GM19468 (cell line): ENCODE data around the gene INSIG1.

Experiments used
- ATAC-seq: cut with Tn5 transposase; IDR thresholded peaks from one replicate; pipeline ENCODE4 v1.9.1; 2021; ENCODE audit warnings: mild to moderate bottlenecking, moderate library complexity, moderate number of reproducible peaks; ENCODE audit not compliant: unreplicated experiment; ENCODE audit errors: extremely low read depth

INSIG1 gene

GRCh38 chr7:155282671-155283070 lies 15.0 kb upstream of the INSIG1 start:
- no peak for ATAC-seq

- peak; percentile 54 for ATAC-seq
Measured at GRCh38 chr7:155283565-155284194, 14.0 kb upstream of the INSIG1 start.

GRCh38 chr7:155284496-155285274 lies 13.0 kb upstream of the INSIG1 start:
- no peak for ATAC-seq

- ATAC-seq, result no peak
Measured at GRCh38 chr7:155285423-155285822, 12.3 kb upstream of the INSIG1 start.

DNA sequence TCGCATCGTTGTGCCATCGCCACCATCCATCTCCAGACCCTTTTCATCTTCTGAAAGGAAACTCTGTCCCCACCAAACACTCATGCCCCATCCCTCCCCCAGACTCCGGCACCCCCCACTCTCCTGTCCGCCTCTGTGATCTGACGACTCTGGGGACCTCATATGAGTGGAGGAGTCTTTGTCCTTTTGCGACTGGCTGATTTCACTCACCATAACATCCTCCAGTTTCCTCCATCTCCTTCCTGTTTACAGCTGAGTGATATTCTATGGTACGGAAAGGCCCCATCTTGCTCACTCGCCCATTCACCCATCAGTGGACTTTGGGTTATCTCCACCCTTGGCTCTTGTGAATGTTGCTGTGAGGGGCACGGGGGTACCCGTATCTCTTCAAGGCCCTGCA lies 11.8 kb upstream of the INSIG1 start:
- ATAC-seq, result no peak

DNA sequence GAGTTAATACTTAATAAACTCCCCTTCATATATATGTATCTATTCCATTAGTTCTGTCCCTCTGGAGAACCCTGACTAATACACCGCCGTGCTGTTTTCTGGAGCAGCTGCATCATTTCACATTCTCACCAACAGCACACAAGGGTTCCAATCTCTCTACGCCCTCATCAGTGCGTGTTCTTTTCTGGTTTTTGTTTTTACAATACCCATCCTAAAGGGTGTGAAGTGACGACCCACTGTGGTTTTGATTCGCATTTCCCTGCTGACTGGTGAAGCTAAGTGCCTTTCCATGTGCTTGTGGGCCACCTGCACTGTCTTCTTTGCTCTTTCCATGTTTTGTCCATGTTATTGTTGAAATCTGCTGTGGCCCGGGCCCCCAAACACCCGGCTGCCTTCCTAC lies 11.0 kb upstream of the INSIG1 start:
- ATAC-seq, result no peak

- ATAC-seq, result no peak
Measured at GRCh38 chr7:155287284-155287935, 10.3 kb upstream of the INSIG1 start.

DNA sequence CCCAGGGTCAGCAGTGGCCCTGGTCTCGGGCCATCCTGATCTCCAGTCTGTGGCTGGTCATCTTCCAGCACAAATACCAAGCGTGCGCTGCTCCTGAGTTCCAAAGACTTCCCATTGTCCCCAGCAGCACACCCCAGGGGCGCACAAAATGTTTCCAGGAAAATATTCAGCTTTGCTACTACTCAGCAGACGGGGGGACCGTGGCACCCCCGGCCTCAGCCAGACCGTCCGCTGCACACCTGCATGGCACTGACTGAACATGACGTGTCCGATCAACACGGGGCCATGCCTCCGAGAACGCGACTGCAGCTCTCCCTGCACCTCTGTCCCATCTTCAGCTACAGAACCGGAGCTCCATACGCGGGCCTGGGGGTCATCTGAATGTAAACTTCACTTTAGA lies 9.6 kb upstream of the INSIG1 start:
- no peak for ATAC-seq

- no peak for ATAC-seq
Measured at GRCh38 chr7:155289107-155289506, 8.6 kb upstream of the INSIG1 start.

GRCh38 chr7:155289949-155290501 lies 7.7 kb upstream of the INSIG1 start:
- no peak for ATAC-seq

DNA sequence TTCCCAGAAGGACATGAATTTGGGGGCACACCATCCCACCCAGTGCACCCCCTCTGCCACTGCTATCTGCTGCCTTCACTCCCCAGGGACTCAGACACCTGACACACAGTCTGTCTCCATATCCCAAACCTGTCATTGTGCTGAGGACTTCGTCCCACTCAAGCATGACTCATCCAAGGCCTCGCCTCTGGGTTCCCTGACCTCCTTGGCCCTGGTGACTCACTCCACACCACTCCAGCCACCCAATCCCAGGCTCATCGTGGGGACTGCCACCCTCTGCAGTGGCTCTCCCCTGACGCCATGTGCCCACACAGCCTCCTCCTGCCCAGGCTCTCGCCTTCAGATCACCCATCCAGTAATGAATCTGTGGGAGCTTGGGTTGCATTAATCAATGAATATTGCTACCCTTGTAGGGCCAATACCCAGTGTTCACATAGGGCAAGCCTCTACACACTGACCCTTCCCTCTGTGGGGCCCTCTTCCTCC lies 6.6 kb upstream of the INSIG1 start:
- ATAC-seq, result no peak

DNA sequence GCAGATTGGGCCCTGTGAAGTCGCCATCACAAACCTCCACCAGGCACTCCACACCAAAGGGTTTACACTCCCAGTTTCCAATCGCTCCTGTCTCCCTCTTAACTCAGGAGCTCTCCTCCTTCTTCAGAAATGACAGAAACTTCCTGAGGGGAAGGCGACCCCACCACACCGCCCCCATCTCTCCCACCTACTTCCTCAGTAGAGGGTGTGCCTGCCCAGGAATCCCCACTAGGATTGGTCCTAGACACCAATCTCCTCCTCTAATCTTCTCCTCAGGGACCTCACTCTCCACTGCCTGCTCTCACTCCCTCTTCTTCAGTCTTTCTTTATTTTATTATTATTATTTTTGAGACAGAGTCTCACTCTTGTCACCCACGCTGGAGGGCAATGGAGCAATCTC lies 5.9 kb upstream of the INSIG1 start:
- ATAC-seq, result no peak

GRCh38 chr7:155292680-155293226 lies 4.9 kb upstream of the INSIG1 start:
- ATAC-seq, result no peak

DNA sequence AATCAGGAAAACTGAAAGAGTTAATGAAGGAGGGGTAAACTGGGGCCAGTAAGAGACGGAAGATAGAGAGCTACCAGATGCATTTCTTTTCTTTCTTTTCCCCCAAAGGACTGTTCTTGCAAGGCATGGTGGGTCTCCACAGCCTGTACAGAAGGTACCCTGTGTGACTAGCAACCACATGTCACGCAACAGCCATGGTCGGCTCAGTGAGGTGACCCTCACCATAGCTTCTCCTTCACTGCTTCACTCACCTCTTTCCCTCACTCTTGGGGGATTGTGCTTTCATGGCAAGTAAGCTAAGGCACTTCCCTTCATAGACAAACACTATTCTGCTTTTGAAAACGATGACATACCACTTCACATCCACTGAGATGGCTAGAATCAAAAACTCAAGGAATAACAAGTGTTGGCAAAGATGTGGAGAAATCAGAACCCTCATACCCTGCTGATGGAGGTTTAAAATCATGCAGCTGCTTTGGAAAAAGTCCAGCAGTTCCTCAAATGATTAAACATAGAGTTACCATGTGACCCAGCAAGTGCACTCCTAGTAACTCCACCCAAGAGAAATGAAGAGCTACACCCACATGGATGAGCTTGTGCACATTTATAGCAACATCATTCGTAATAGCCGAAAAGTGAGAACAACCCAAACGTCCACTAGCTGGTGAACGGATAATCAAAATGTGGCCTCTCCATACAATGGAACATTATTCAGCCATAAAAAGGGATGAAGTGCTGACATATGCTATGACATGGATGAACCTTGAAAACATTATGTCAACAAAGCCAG lies 3.8 kb upstream of the INSIG1 start:
- ATAC-seq, result no peak

DNA sequence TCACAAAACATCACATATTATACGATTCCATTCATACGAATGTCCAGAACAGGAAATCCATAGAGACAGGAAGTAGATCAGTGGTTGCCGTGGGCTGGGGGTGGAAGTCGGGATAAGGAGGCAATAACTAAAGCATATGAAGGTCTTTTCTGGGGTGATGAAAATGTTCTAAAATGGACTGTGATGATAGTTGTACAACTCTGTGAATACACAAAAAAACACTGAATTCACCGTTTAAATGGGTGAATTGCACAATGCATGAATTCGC lies 3.2 kb upstream of the INSIG1 start:
- ATAC-seq, result no peak

DNA sequence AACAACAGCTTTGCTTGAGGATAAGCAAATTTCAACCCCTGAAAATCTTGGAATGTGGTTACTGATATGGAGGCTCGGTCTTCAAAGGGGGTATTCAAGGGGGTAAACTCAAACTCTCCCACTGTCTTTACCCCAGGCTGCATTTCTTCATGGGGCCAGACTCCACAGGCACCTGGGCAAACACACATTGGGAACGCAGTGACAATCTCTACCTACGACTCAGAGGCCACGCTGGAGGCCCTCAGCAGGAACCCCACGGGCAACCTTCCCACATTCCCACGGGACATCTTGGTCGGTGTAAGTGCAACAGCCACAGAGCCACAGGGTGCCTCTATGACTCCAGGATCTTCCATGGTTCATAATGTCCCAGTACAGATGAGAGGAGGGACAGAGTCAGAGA lies 2.2 kb upstream of the INSIG1 start:
- no peak for ATAC-seq

GRCh38 chr7:155296006-155296787 lies 1.5 kb upstream of the INSIG1 start:
- no peak for ATAC-seq

- peak; percentile 6 for ATAC-seq
Measured at GRCh38 chr7:155296788-155297516, 726 bp upstream of the INSIG1 start.
